GM23248 (cell line): Measurements from ENCODE around the gene MYLK.

Source experiments
- EZH2 ChIP-seq: fragments of 200-600 bp; sonication (generic); IDR thresholded peaks from 2 replicates; pipeline ENCODE4 v1.6.1; 2018; ENCODE audit warnings: antibody characterized with exemption, mild to moderate bottlenecking; ENCODE audit not compliant: insufficient read depth, poor library complexity, severe bottlenecking
- EZH2phosphoT487 ChIP-seq: fragments of 200-600 bp; sonication (generic); IDR thresholded peaks from 2 replicates; pipeline ENCODE4 v1.6.1; 2018; ENCODE audit warnings: antibody characterized with exemption, moderate library complexity, mild to moderate bottlenecking, low read depth; ENCODE audit not compliant: insufficient read depth

DNA sequence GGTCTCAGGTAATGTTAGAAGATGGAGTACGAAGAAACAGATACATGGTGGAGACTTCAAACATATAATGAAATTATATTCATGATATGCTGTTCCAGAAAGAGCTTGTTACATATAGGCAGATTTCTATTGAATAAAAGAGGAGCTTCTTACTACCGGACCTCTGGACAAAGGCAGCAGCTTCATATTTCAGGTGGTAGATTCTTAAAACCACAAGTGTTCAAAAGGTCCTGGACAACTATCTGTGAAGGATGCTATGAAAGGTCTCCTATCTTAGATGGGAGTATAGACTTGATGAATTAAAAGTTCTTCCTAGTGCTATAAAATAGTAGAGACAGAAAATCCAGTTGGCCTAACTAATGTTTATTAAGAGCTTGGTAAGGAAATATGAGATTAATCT, 43.2 kb downstream of the MYLK start:
- TF ChIP-seq EZH2 (no peak), EZH2phosphoT487 (no peak)
